Transverse colon (tissue), 4 donors: ENCODE results near the gene APOL5.

ENCODE experiments used
- POLR2A ChIP-seq: fragments of 450-650 bp; IDR thresholded peaks from one replicate; pipeline ENCODE4 v1.6.1; 2016; ENCODE audit warnings: antibody characterized with exemption, mild to moderate bottlenecking, moderate library complexity
- POLR2AphosphoS5 ChIP-seq, 3 donors: sonication (generic); formaldehyde crosslinking; IDR thresholded peaks; one replicate each; pipeline ENCODE4 v1.6.1; 2016; ENCODE audit warnings: antibody characterized with exemption in 3 of 3
- TF ChIP-seq, protein P1 (sequence below), 5 experiments: fragments of 200-600 bp in 3 of 5; fragments of 450-650 bp in 2 of 5; sonication (generic) in 3 of 5; IDR thresholded peaks; 1 replicate in 2 of 5; 2 replicates in 3 of 5; pipeline ENCODE4 v1.5.1; 2016 to 2017; ENCODE audit warnings: antibody characterized with exemption in 5 of 5, inconsistent platforms in 3 of 5, mild to moderate bottlenecking in 2 of 5, moderate library complexity in 1 of 5

DNA sequence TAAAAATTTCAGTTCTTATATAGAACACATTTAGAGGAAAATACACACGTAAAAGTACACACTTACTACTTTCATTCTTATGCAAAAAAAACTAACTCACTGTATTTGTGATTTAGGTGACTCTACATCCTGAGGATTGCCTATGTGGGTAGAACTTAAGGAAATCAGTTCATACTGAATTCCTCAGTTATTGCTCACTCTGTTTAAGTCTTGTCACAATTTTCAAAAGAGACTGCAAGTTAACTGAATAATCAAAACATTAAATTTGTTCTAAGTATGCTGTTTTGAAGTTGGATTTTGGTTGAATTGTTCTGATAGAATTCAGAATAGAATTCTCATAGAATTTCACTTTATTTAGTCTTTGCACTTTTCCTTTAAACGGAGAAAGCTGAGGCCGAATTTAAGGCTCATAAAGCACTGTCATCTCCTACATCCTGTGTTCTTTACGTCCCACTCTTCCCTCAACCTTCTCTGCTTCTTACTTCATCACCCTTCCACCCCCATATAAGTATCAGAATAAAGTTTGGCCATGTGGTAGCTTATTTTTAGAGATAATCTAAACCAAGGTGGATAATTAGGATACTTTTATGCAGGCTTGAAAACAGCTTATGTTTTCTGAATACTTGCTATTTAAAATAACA, 59.8 kb downstream of the APOL5 start:
- TF ChIP-seq POLR2AphosphoS5 (IDR thresholded peaks at IDR 0.05), result no peak
- TF ChIP-seq POLR2A, result no peak
- TF ChIP-seq, protein P1, sequence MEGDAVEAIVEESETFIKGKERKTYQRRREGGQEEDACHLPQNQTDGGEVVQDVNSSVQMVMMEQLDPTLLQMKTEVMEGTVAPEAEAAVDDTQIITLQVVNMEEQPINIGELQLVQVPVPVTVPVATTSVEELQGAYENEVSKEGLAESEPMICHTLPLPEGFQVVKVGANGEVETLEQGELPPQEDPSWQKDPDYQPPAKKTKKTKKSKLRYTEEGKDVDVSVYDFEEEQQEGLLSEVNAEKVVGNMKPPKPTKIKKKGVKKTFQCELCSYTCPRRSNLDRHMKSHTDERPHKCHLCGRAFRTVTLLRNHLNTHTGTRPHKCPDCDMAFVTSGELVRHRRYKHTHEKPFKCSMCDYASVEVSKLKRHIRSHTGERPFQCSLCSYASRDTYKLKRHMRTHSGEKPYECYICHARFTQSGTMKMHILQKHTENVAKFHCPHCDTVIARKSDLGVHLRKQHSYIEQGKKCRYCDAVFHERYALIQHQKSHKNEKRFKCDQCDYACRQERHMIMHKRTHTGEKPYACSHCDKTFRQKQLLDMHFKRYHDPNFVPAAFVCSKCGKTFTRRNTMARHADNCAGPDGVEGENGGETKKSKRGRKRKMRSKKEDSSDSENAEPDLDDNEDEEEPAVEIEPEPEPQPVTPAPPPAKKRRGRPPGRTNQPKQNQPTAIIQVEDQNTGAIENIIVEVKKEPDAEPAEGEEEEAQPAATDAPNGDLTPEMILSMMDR (IDR thresholded peaks at IDR 0.05), result no peak
